Measurements from ENCODE around the gene CA4. TPM values are rescaled to one million over a fixed set of nuclear protein-coding genes. Genes with fewer than 3 reads are reported as not detected.

CA4 gene
- polyA plus RNA-seq, 1 experiment = not detected

GRCh38 chr17:60128171-60128859 is 21.5 kb upstream of the CA4 start:
- no peak overlapping the region for H3K27ac ChIP-seq (ENCODE audit: low read depth, low read length)
- TF ChIP-seq CTCF (IDR thresholded peaks at IDR 0.05; ENCODE audit: low read depth, low read length) = no peak
- H3K4me3 ChIP-seq (ENCODE audit: low read depth, low read length) = no peak overlapping the region
- ChIA-PET POLR2A (interaction anchor here (0.6 kb wide), 1 partner anchor 214 kb away, joined by 4 read pairs; no protein-coding TSS in a partner anchor), CTCF (no interaction called here)
- no peaks in the 10 kb centered on the region for H3K9me3 ChIP-seq (ENCODE audit: control insufficient read depth, insufficient read depth, low read length)
- H3K27me3 ChIP-seq (ENCODE audit: control insufficient read depth, insufficient read depth, low read length) = no peaks in the 10 kb centered on the region
- DNase-seq (ENCODE audit: low read depth, low spot score) = no peak

- CTCF ChIA-PET = no interaction called here
- H3K4me3 ChIP-seq (ENCODE audit: low read depth, low read length) = no peak overlapping the region
- POLR2A ChIA-PET = interaction anchor here (0.6 kb wide), 1 partner anchor 529 kb away, joined by 3 read pairs; no protein-coding TSS in a partner anchor
- DNase-seq (ENCODE audit: low read depth, low spot score) = no peak
- no peak for TF ChIP-seq CTCF (IDR thresholded peaks at IDR 0.05; ENCODE audit: low read depth, low read length)
- H3K9me3 ChIP-seq (ENCODE audit: control insufficient read depth, insufficient read depth, low read length) = no peaks in the 10 kb centered on the region
- no peak overlapping the region for H3K27ac ChIP-seq (ENCODE audit: low read depth, low read length)
- no peaks in the 10 kb centered on the region for H3K27me3 ChIP-seq (ENCODE audit: control insufficient read depth, insufficient read depth, low read length)
These were observed 20.6 kb upstream of the CA4 start for GRCh38 chr17:60129164-60129563.

GRCh38 chr17:60130466-60130865 is 19.3 kb upstream of the CA4 start:
- CTCF ChIA-PET = interaction anchor here (0.9 kb wide), 1 partner anchor 11 kb away, joined by 3 read pairs; no protein-coding TSS in a partner anchor
- POLR2A ChIA-PET = no interaction called here
- H3K9me3 ChIP-seq (ENCODE audit: control insufficient read depth, insufficient read depth, low read length) = no peaks in the 10 kb centered on the region
- no peak overlapping the region for H3K27ac ChIP-seq (ENCODE audit: low read depth, low read length)
- no peak for DNase-seq (ENCODE audit: low read depth, low spot score)
- H3K4me3 ChIP-seq (ENCODE audit: low read depth, low read length) = no peak overlapping the region
- no peak for TF ChIP-seq CTCF (IDR thresholded peaks at IDR 0.05; ENCODE audit: low read depth, low read length)
- H3K27me3 ChIP-seq (ENCODE audit: control insufficient read depth, insufficient read depth, low read length) = no peaks in the 10 kb centered on the region

DNA sequence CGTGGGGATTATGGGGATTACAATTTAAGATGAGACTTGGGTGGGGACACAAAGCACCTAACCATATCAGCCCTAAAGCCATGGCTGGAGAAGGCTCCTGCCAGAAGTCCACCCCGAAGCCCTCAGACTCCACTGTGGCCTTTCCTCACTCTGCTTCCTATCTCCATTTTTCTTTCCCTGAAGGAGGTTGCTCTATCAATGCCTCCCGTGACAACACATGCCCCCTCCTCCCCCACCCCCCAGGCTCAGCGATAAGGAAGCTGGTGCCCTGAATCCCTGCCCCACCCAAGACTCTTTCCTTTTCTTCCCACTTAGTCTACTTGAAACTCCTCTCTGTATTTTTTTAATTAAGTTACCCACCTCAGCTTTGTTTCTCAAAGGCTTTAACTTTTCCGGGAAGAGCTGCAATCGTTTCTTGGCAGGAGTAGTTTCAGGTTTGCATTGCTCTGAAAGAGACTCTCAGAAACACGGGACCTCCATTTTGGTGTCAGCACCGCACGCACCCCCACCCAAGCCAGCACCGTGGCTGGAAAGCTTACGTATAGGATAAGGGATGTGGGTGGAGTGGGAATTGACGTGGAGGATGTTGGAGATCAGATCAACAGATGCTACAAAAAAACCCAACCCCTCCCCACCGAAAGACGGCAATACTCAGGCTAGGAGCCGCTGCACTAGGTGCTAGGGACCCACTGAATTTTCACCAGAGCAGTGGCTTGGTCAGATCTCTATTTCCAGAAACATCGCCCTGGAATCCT is 15.2 kb upstream of the CA4 start:
- no peak for DNase-seq (ENCODE audit: low read depth, low spot score)
- POLR2A ChIA-PET = interaction anchor here (0.6 kb wide), 1 partner anchor 12 kb away, joined by 4 read pairs; no protein-coding TSS in a partner anchor
- peaks cover 15% of the 10 kb centered on the region for H3K27me3 ChIP-seq (ENCODE audit: control insufficient read depth, insufficient read depth, low read length)
- TF ChIP-seq CTCF (IDR thresholded peaks at IDR 0.05; ENCODE audit: low read depth, low read length) = no peak
- H3K4me3 ChIP-seq (ENCODE audit: low read depth, low read length) = peak overlapping the region; percentile 87
- peak overlapping the region; percentile 83 for H3K27ac ChIP-seq (ENCODE audit: low read depth, low read length)
- CTCF ChIA-PET = interaction anchor here (1.0 to 1.1 kb wide), 2 partner anchors 9 to 34 kb away, joined by 6 to 7 read pairs; no protein-coding TSS in a partner anchor
- H3K9me3 ChIP-seq (ENCODE audit: control insufficient read depth, insufficient read depth, low read length) = peaks cover 9% of the 10 kb centered on the region; the same call in 1 of the 2 replicates
